GM20000 (cell line): ENCODE measurements around the gene IL1RAPL1.

ENCODE experiments used
- DNase-seq: peaks from one replicate; pipeline ENCODE4 v3.0.0; 2012; ENCODE audit warnings: low spot score
- CTCF ChIP-seq: IDR thresholded peaks from 2 replicates; pipeline ENCODE4 v1.5.1; 2012; ENCODE audit warnings: mild to moderate bottlenecking, control low read depth; ENCODE audit errors: extremely low read depth, missing control alignments

The IL1RAPL1 gene

GRCh38 chrX:29419774-29420553 lies 832.7 kb downstream of the IL1RAPL1 start:
- DNase-seq = no peak
- TF ChIP-seq CTCF = no peak

DNA sequence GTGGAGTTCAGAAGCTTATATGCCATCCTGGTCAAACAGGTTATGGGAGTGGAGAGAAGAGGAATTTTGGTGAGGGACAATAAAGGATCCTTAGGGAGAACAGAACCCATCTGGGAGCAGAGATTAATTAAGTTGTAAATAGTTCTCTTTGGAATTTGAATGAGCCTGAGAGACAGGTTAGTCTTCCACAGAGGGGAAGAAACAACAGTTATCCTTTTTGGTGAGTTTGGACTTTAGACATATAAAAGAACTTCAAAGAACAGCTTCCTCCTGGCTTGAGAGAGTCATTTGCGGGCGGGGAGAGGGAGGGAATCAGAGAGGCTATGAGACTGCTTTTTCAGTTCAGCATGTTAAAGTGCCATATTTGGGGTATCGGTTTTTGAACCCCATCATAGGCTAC lies 834.8 kb downstream of the IL1RAPL1 start:
- no peak for DNase-seq
- no peak for TF ChIP-seq CTCF

DNA sequence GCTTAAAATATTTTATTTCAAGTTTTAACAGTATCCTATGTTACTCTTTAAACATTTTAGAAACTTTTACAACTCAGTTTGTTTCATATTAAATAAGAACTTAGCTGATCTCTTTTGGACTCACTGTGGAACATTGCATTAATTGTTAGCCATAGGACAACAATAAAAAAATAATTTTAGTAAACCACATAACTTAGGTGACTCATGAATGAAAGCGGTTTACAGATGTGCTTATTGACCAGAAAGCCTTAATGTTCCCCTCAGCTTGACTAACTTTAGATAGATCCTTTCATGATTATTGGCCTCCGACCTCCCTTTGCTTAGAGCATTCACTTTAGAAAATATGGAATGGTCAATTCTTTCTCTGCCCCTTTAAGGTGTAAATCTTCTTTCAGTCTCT lies 844.6 kb downstream of the IL1RAPL1 start:
- no peak for DNase-seq
- TF ChIP-seq CTCF = no peak

- TF ChIP-seq CTCF = no peak
- DNase-seq = no peak
Measured at GRCh38 chrX:29432534-29432933, 845.3 kb downstream of the IL1RAPL1 start.

DNA sequence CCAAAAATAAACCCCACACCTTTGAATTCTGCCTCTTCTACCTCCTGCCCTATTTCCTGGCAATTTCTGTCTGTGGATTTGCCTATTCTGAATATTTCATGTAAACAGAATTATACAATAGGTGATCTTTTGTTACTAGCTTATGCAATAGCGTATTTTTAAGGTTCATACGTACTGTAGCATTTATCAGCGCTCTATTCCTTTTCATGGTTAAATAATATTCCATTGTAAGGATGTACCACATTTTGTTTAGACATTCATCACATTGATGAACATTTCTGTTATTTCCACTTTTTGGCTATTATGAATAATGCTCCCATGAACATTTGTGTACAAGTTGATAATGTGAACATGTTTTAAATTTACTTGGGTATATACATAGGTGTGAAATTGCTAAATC lies 847.7 kb downstream of the IL1RAPL1 start:
- TF ChIP-seq CTCF = no peak
- DNase-seq = no peak

GRCh38 chrX:29435396-29435795 lies 848.1 kb downstream of the IL1RAPL1 start:
- TF ChIP-seq CTCF = no peak
- no peak for DNase-seq

DNA sequence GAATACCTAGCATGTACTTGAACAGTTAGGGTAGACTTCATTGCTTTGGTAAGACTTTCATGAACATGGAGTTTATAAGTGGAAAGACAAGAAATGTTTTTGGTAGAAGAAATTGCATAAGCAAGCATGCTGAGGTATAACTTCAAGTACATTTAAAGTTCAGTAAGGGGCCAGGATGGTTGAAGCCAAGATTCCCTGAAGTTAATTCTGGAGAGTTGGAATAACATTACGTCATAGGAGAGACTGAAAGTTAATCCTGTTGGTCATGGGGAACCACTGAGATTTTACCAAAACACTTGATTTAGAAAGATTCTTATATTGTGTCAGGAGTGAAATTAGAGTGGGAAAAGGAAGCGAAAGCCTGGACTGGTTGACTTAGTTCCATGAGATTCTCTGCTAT lies 860.6 kb downstream of the IL1RAPL1 start:
- no peak for DNase-seq
- no peak for TF ChIP-seq CTCF
